ENCODE results near the gene PLXDC1. TPM values are rescaled to one million over a fixed set of nuclear protein-coding genes. Genes with fewer than 3 reads are reported as not detected.
A peak's percentile ranks its signal among the peaks of the same experiment; 100 is the strongest.

PLXDC1 gene
- total RNA-seq, 6 experiments from 2014 or later = 0.11 to 1.6 (median 0.54) TPM

GRCh38 chr17:39014795-39015545 lies 136.5 kb downstream of the PLXDC1 start:
- DNase-seq = no peak
- 57% methylated on average over 6 of the region's 13 CpGs for WGBS (ENCODE audit: insufficient coverage, low coverage, low lambda C conversion rate, missing lambda C conversion rate)
- Histone ChIP-seq H3K27me3 (no peaks in the 10 kb centered on the region), H3K9me3 (no peaks in the 10 kb centered on the region), H3K27ac (no peak overlapping the region), H3K4me1 (peaks cover 0 to 4% (median 0%) of the 10 kb centered on the region in 4 donors), H3K4me3 (no peak overlapping the region), H3K36me3 (no peaks in the 10 kb centered on the region)
- TF ChIP-seq POLR2A (IDR thresholded peaks at IDR 0.05) = no peak
- intact Hi-C loops (cut with DNase I) = no loop called here
- ATAC-seq = peak in 2 of 4 donors; percentile 17 to 40

GRCh38 chr17:39014044-39014794 lies 137.2 kb downstream of the PLXDC1 start:
- no peak overlapping the region for H3K4me3 ChIP-seq
- ATAC-seq (peak in 1 of 4 donors; percentile 46), DNase-seq (no peak)
- no peak overlapping the region for H3K27ac ChIP-seq
- TF ChIP-seq POLR2A (IDR thresholded peaks at IDR 0.05) = no peak
- TF ChIP-seq, protein P1, sequence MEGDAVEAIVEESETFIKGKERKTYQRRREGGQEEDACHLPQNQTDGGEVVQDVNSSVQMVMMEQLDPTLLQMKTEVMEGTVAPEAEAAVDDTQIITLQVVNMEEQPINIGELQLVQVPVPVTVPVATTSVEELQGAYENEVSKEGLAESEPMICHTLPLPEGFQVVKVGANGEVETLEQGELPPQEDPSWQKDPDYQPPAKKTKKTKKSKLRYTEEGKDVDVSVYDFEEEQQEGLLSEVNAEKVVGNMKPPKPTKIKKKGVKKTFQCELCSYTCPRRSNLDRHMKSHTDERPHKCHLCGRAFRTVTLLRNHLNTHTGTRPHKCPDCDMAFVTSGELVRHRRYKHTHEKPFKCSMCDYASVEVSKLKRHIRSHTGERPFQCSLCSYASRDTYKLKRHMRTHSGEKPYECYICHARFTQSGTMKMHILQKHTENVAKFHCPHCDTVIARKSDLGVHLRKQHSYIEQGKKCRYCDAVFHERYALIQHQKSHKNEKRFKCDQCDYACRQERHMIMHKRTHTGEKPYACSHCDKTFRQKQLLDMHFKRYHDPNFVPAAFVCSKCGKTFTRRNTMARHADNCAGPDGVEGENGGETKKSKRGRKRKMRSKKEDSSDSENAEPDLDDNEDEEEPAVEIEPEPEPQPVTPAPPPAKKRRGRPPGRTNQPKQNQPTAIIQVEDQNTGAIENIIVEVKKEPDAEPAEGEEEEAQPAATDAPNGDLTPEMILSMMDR (IDR thresholded peaks at IDR 0.05) = no peak
- H3K9me3 ChIP-seq = no peaks in the 10 kb centered on the region
- H3K36me3 ChIP-seq = no peaks in the 10 kb centered on the region
- WGBS (ENCODE audit: insufficient coverage, low coverage, low lambda C conversion rate, missing lambda C conversion rate) = 85% methylated on average over 3 of the region's 4 CpGs
- peaks cover 0 to 4% (median 0%) of the 10 kb centered on the region in 4 donors for H3K4me1 ChIP-seq
- no peaks in the 10 kb centered on the region for H3K27me3 ChIP-seq
- intact Hi-C loops (cut with DNase I) = no loop called here

Small RNAs within 50 kb of the gene (small RNA-seq; reads per million reads assigned to genes)
- 0 reads per million in 2 experiments for gene AC091178.1

Other genes starting within 250 kb of the PLXDC1 start
- gene FBXO47, start 184.2 kb downstream of the PLXDC1 start, total RNA-seq = not detected
- not detected for gene ARL5C, start 14.5 kb upstream of the PLXDC1 start, total RNA-seq
- gene CACNB1, start 46.0 kb upstream of the PLXDC1 start, total RNA-seq = 1 to 10 TPM in 1 of 6 experiments, under 1 TPM in 4, not detected in 1; 0.18 to 1.3 (median 0.27) TPM
- gene RPL19, start 48.6 kb upstream of the PLXDC1 start, total RNA-seq = 1,000 to 10,000 TPM in 2 of 6 experiments, 100 to 1,000 TPM in 4; 537 to 1,327 (median 627) TPM
- gene STAC2, start 74.3 kb upstream of the PLXDC1 start, total RNA-seq = not detected
- gene FBXL20, start 250.0 kb upstream of the PLXDC1 start, total RNA-seq = 1 to 10 TPM; 6.0 to 9.8 (median 8.5) TPM

Data from right lobe of liver (tissue), 6 donors.